Esophagus muscularis mucosa (tissue), 4 donors: ENCODE results near the gene CAPN11. TPM values are rescaled to one million over a fixed set of nuclear protein-coding genes. Genes with fewer than 3 reads are reported as not detected.
A peak's percentile ranks its signal among the peaks of the same experiment; 100 is the strongest.

Source experiments
- DNase-seq: peaks from one replicate; pipeline ENCODE4 v3.0.0-alpha.2; 2017; ENCODE audit errors: extremely low spot score
- H3K27ac ChIP-seq, 4 donors: fragments of 200-600 bp; sonication (generic); replicated peaks in 1 of 4; 1 replicate in 3 of 4; 2 replicates in 1 of 4; pipeline ENCODE4 v1.5.1; 2016 to 2019; ENCODE audit warnings: mild to moderate bottlenecking in 1 of 4
- H3K27me3 ChIP-seq, 4 donors: fragments of 200-600 bp; sonication (generic); one replicate each; pipeline versions ENCODE4 v1.5.1 to v1.6.0; 2016 to 2019
- H3K36me3 ChIP-seq, 4 donors: fragments of 200-600 bp; sonication (generic); one replicate each; pipeline ENCODE4 v1.5.1; 2016 to 2019
- H3K4me1 ChIP-seq, 4 donors: fragments of 200-600 bp; sonication (generic); one replicate each; pipeline ENCODE4 v1.5.1; 2016 to 2019
- H3K4me3 ChIP-seq, 4 donors: fragments of 200-600 bp; sonication (generic); 1 replicate in 2 of 4; 2 replicates in 2 of 4; pipeline ENCODE4 v1.5.1; 2016 to 2019; ENCODE audit warnings: mild to moderate bottlenecking in 4 of 4, moderate library complexity in 1 of 4
- H3K9me3 ChIP-seq, 4 donors: fragments of 200-600 bp; sonication (generic); 1 replicate in 3 of 4; 2 replicates in 1 of 4; pipeline ENCODE4 v1.5.1; 2016 to 2019
- EP300 ChIP-seq: sonication (generic); formaldehyde crosslinking; IDR thresholded peaks from one replicate; pipeline ENCODE4 v1.6.1; 2017; ENCODE audit warnings: antibody characterized with exemption
- POLR2A ChIP-seq: fragments of 450-650 bp; IDR thresholded peaks from one replicate; pipeline ENCODE4 v1.6.1; 2017; ENCODE audit warnings: antibody characterized with exemption, moderate library complexity, mild to moderate bottlenecking, low read depth
- POLR2AphosphoS5 ChIP-seq, 2 donors: sonication (generic); formaldehyde crosslinking; IDR thresholded peaks; one replicate each; pipeline ENCODE4 v1.6.1; 2017; ENCODE audit warnings: antibody characterized with exemption in 2 of 2
- WGBS: methylation state at CpG from one replicate; pipeline ENCODE4 v1.1.5; 2018; 5-methylcytosine and 5-hydroxymethylcytosine counted together
- intact Hi-C: fragments of 100-400 bp; cut with DNase I; formaldehyde crosslinking; loops from one replicate; pipeline ENCODE4 v1.15.1; 2023
- total RNA-seq, 4 donors: library from RNA; depleted of rRNA; stranded (reverse); fragments of >200 nt; gene quantifications; one replicate each; pipeline versions ENCODE4 v1.1.0 to v1.2.1, GENCODE V29; 2016
- TF ChIP-seq, protein P1 (sequence below), 3 experiments: fragments of 200-600 bp in 2 of 3; fragments of 450-650 bp in 1 of 3; sonication (generic) in 2 of 3; IDR thresholded peaks; one replicate each; pipeline ENCODE4 v1.5.1; 2017 to 2019; ENCODE audit warnings: antibody characterized with exemption in 3 of 3, mild to moderate bottlenecking in 2 of 3, moderate library complexity in 1 of 3

Gene CAPN11
- total RNA-seq, 4 donors from 2014 or later = 0.39 to 0.83 (median 0.50) TPM; not detected in 1

DNA sequence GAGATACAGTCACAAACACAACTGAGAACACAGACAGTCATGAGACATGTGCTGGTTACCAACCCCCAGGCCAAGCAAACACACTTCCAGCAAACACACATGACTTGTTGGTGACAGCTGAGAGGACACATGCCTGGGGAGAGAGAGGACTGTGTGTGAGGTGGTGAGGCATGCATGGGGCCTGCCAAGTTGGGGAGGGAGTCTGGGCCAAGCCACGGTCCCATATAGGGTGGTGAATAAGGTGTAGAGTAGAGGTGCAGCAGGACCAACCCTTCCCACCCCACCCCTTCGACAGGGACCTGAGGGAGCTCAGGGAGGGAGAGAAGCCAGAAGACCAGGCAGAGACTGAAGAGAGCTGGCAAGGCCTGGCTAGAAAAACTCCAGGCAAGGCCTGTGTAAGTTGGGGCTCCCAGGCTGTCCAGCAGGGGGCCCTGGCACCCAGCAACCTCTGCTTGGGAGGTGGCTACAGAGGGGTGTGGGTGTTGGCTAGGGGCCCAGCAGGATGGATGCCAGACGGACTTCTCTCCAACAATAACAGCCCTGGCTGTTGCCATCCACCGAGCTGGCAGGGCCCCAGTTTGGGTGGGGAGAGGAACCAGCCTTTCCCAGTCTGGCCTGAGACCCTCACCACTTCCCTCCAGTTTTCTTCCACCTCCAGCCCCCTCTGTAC is 62.8 kb downstream of the CAPN11 start:
- 3% methylated on average over 4 of the region's 4 CpGs for whole genome bisulfite sequencing
- intact Hi-C loops = no loop called here

DNA sequence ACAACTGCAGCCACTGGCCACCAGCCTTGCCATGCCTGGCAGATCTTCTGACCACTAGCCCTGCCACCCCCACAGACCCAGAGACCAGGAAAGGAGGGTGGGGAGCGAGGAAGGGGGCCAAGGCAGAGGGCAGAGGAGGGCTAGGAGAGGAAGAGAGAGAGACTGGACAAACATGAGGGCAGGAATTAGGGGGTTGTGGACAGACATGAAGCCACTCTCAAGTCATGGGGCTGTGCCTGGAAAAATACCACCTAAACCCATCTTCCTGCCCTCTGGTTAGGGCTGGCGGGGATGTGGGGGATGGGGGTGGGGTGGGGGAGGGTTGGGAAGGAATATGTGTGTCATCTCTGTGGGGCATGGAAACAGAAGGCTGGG is 63.3 kb downstream of the CAPN11 start:
- no peak for TF ChIP-seq POLR2A
- TF ChIP-seq POLR2AphosphoS5 (IDR thresholded peaks at IDR 0.05) = no peak
- TF ChIP-seq EP300 = no peak
- TF ChIP-seq, protein P1, sequence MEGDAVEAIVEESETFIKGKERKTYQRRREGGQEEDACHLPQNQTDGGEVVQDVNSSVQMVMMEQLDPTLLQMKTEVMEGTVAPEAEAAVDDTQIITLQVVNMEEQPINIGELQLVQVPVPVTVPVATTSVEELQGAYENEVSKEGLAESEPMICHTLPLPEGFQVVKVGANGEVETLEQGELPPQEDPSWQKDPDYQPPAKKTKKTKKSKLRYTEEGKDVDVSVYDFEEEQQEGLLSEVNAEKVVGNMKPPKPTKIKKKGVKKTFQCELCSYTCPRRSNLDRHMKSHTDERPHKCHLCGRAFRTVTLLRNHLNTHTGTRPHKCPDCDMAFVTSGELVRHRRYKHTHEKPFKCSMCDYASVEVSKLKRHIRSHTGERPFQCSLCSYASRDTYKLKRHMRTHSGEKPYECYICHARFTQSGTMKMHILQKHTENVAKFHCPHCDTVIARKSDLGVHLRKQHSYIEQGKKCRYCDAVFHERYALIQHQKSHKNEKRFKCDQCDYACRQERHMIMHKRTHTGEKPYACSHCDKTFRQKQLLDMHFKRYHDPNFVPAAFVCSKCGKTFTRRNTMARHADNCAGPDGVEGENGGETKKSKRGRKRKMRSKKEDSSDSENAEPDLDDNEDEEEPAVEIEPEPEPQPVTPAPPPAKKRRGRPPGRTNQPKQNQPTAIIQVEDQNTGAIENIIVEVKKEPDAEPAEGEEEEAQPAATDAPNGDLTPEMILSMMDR (IDR thresholded peaks at IDR 0.05) = no peak
- WGBS = 44% methylated on average over 1 of the region's 2 CpGs
- Histone ChIP-seq H3K9me3 (no peaks in the 10 kb centered on the region), H3K27ac (peak overlapping the region; percentile 95 to 98 (median 96)), H3K4me3 (peak overlapping the region; percentile 73 to 82 (median 77)), H3K27me3 (no peaks in the 10 kb centered on the region), H3K36me3 (no peaks in the 10 kb centered on the region), H3K4me1 (peaks cover 82 to 100% (median 95%) of the 10 kb centered on the region in 4 donors)
- intact Hi-C loops = no loop called here
- DNase-seq = no peak

More for the DNA sequence above, 62.8 kb downstream of the CAPN11 start:
- no peaks in the 10 kb centered on the region for H3K36me3 ChIP-seq
- peak overlapping the region; percentile 95 to 98 (median 96) for H3K27ac ChIP-seq
- TF ChIP-seq, protein P1 (IDR thresholded peaks at IDR 0.05) = peak; percentile 83 to 90 (median 84)
- TF ChIP-seq POLR2AphosphoS5 (IDR thresholded peaks at IDR 0.05) (peak; percentile 86 to 90), POLR2A (peak; percentile 25), EP300 (peak; percentile 13)
- H3K9me3 ChIP-seq = no peaks in the 10 kb centered on the region
- peak; percentile 97 for DNase-seq
- H3K27me3 ChIP-seq = no peaks in the 10 kb centered on the region
- peaks cover 81 to 100% (median 95%) of the 10 kb centered on the region in 4 donors for H3K4me1 ChIP-seq
- peak overlapping the region; percentile 73 to 82 (median 77) for H3K4me3 ChIP-seq

DNA sequence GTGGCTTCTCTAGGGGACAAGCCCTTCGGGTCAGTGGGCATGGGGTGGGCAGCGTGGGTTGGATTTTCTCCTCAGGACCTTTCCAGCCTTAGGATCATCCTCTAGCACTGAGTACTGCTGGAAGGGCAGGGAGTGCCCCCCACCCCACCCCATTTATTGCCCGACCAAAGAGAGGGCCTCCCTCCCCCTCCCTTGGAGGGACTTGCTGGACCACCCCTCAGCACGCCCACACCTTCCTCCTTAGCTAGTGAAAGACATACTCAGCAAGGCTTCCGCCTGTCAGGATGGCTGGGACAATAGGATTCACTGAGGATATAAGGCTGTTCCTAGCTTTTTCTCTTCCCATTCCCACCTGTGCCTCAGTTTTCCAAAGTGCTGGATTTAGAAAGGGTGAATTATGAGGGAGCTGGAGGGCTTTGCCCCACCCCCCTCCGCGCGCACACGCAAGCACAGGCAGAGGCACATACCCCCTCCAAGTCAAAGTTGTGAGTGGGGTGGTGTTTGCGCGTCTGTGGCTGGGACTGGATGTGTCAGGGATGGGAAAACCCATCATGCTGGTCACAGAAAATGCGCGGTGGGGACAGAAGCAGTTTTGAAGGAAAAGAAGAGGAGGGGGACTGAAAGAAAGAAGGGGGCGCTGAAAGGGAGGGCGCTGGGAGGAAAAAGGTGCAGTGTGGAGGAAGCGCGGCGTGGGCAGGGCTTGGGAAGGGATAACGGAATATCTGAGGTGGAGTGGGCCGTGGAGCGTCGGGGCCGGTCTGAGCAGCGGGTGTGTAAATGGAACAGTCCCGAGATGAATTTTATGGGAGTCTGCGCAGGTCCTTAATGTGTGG is 64.1 kb downstream of the CAPN11 start:
- TF ChIP-seq POLR2AphosphoS5 (IDR thresholded peaks at IDR 0.05) (no peak), POLR2A (no peak), EP300 (no peak)
- TF ChIP-seq, protein P1 (IDR thresholded peaks at IDR 0.05) = no peak
- Histone ChIP-seq H3K27ac (peak overlapping the region; percentile 95 to 98 (median 96)), H3K9me3 (no peaks in the 10 kb centered on the region), H3K27me3 (no peaks in the 10 kb centered on the region), H3K4me1 (peaks cover 82 to 100% (median 95%) of the 10 kb centered on the region in 4 donors), H3K4me3 (peak overlapping the region; percentile 73 to 82 (median 77)), H3K36me3 (no peaks in the 10 kb centered on the region)
- DNase-seq = no peak
- intact Hi-C loops = no loop called here
- 18% methylated on average over 26 of the region's 26 CpGs for WGBS

DNA sequence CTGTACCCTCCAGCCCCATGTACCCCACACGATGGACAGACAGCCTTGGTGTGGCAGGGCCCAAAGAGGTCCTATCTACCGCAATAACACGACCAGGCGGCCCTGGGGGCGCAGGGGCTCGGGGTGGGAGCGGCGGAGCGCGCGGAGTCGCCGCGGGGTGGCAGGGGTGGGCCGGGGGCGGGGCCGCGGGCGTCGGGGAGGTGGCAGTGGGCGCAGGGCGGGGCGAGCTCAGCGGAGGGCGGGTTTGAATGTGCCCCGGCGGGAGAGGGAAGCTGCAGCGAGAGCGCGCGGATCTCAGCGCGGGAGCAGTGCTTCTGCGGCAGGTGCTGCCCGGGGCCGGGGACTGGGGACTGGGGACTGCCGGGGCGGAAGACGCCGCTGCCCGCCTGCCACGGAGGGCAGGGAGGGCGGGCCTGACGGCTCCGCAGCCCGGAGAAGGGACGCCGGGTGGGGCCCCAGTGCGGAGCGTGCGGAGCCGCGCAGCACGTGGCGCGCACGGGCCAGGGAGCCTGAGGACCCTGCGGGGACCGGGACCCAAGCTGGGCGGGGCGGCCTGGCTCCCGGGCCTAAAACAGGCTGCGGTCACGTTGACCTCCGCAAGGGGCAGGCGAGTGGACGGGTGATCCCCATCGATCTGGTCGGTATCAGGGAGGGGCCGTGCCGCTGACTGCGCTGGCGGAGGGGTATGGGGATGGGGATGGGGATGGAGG is 64.9 kb downstream of the CAPN11 start, which contains the start of gene SLC29A1:
SLC29A1 (plus strand) TSS at position 277 of the 710 bp plus-strand sequence. CDS start 3,719 bp downstream, outside the sequence.
- TF ChIP-seq POLR2A (no peak), POLR2AphosphoS5 (IDR thresholded peaks at IDR 0.05) (peak; percentile 72 to 88), EP300 (no peak)
- TF ChIP-seq, protein P1 (IDR thresholded peaks at IDR 0.05) = peak in 1 of 3 experiments; percentile 12
- no peak for DNase-seq
- H3K27ac ChIP-seq = peak within 1 kb of the TSS; percentile 95 to 98 (median 96)
- intact Hi-C loops = no loop called here
- H3K36me3 ChIP-seq = peaks cover 0 to 6% (median 0%) of the 10 kb centered on the region in 4 donors
- peaks cover 82 to 100% (median 95%) of the 10 kb centered on the region in 4 donors for H3K4me1 ChIP-seq
- WGBS = 0% methylated on average over 16 of the region's 73 CpGs
- H3K9me3 ChIP-seq = no peaks in the 10 kb centered on the region
- H3K27me3 ChIP-seq = no peaks in the 10 kb centered on the region
- H3K4me3 ChIP-seq = peak within 1 kb of the TSS; percentile 73 to 82 (median 77)
